ENCODE measurements around the gene ARHGAP26.

DNA sequence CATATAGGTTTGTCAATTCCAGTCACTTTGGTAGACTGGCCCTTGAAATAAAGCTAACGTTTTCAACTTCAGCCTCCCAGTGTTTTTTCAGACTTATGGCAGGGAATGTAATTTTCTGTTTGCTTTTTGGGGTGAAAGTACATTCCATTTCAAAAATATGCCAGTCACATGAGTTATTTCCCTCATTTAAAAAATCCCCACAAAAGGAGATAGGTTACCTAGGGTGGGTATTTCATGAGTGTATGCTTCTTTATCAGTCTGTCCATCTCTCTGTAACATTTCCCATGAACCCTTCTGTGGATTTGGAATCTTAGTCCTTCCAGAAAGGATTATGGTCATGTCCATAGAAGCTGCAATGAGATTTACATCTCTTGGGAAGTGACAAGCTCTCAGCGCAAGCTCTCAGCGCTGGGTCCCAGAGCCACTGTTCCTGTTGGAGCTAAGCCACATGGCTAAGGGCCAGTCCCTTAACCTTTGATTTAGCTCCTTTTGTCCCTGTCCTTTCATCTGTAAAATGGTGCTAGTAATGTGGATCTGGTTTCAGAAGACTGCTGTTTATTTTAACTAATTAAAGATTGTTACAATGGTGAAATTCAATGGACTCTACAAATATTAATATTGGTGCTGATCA is 338.4 kb downstream of the ARHGAP26 start:
- TF ChIP-seq, protein P1, sequence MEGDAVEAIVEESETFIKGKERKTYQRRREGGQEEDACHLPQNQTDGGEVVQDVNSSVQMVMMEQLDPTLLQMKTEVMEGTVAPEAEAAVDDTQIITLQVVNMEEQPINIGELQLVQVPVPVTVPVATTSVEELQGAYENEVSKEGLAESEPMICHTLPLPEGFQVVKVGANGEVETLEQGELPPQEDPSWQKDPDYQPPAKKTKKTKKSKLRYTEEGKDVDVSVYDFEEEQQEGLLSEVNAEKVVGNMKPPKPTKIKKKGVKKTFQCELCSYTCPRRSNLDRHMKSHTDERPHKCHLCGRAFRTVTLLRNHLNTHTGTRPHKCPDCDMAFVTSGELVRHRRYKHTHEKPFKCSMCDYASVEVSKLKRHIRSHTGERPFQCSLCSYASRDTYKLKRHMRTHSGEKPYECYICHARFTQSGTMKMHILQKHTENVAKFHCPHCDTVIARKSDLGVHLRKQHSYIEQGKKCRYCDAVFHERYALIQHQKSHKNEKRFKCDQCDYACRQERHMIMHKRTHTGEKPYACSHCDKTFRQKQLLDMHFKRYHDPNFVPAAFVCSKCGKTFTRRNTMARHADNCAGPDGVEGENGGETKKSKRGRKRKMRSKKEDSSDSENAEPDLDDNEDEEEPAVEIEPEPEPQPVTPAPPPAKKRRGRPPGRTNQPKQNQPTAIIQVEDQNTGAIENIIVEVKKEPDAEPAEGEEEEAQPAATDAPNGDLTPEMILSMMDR (IDR thresholded peaks at IDR 0.05; ENCODE audit: low read length): no peak
- no peak for TF ChIP-seq EZH2 (IDR thresholded peaks at IDR 0.05; ENCODE audit: borderline replicate concordance, low read length)
